ENCODE data around the gene NSF. TPM values are rescaled to one million over a fixed set of nuclear protein-coding genes. Genes with fewer than 3 reads are reported as not detected.
A peak's percentile ranks its signal among the peaks of the same experiment; 100 is the strongest.
"Not testable (repeated sequence)": the region's sequence is repeated elsewhere in the genome, so short reads cannot be mapped to it uniquely, and the experiment has no call there.

The NSF gene
- total RNA-seq, 1 donor from 2014 or later, result 41.8 TPM

DNA sequence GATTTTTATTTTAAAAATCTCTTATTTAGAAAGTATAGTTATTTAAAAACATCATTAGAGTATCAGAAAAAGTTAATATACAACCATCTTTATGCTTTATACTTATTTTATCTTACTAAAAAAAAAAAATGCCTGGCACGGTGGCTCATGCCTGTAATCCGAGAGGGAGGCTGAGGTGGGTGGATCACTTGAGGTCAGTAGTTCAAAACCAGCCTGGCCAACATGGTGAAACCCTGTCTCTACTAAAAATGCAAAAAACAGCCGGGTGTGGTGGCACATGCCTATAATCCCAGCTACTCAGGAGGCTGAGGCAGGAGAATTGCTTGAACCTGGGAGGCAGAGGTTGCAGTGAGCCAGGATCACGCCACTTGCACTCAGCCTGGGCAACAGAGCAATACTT lies 167.1 kb downstream of the NSF start:
- ATAC-seq, result not testable (repeated sequence)

DNA sequence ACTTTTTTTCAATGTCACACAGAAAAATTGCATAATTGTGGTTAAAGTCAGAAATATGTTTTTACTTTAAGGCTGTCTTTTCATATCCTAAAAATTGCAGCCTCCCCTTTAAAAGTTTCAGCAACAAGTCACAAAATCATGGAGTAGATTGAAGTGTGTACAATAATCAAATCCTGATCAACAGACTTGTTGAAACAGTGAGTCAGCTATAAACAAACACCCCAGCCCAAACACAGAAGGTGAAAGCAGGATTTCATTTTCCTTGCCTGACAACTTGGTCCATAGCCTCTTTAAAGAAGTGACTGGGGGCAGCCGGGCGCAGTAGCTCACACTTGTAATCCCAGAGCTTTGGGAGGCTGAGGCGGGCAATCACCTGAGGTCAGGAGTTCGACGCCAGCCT lies 168.1 kb downstream of the NSF start:
- peak; percentile 55 for ATAC-seq

DNA sequence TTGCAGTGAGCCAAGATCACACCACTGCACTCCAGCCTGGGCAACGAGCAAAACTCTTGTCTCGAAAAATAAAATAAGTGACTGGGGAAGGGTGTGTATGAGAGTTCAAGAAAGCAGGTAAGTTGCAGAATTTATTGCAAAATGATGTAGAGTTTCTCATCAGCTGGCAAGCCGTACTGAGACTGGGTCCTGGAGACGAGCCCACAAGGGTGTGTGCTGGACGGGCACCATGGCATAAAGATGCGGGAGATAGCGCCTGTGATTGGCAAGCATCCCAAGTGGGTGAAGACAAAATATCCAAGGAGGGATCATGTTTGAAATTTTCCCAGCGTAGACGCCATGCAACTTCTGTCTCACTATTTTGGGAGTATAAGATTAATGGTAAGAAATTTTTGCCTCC lies 168.7 kb downstream of the NSF start:
- no peak for ATAC-seq

DNA sequence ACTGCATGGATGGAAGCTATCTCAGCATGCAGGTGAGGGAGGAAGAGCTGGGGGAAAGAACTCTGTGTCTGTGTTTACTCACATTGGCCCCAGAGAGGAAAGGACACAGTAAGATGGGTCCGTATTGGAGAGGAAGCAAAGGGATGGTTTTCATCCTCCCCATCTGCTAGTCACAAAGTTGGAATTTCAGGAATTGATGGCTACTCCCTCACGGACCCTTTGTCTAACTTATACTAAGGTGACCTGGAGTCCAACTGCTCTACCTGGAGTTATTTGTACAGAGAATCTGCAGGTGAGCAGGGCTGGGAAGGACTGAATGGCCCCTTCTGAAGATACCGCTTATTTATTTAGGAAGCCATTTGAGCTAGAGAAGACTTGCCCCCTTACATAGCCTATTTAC lies 172.9 kb downstream of the NSF start:
- ATAC-seq, result no peak

DNA sequence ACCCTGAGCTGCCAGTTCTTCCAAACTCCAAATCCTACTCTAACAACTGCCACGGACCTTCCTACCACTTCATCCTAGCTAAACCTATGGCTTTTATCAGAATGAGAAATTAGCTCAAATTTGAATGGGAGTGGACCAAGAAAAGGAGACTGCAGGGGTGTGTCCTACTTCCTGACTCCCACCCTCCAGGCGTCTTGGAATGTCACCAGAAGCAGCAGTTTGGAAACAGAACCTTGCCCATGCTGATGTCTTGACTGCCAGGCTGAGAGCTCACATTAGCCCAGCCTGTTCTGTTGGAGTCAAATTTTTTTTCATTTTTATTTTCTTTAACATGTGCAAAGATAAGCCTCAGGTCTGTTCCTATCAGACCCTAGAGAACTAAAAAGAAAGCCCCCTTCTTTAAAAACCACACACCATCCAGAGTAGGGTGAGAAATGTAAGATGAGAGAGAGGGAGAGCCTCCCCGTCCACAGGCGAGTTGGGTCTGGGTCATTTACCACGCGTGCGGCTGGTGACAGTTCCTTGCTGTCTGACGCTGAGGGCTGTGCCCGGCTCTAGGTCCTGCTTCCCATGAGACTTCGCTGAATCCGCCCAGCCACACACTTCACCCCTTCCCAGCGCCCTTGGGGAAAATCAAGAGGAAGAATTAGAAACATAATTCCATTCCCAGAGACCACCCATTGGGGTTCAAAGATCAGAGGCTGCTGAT lies 173.7 kb downstream of the NSF start:
- no peak for ATAC-seq

DNA sequence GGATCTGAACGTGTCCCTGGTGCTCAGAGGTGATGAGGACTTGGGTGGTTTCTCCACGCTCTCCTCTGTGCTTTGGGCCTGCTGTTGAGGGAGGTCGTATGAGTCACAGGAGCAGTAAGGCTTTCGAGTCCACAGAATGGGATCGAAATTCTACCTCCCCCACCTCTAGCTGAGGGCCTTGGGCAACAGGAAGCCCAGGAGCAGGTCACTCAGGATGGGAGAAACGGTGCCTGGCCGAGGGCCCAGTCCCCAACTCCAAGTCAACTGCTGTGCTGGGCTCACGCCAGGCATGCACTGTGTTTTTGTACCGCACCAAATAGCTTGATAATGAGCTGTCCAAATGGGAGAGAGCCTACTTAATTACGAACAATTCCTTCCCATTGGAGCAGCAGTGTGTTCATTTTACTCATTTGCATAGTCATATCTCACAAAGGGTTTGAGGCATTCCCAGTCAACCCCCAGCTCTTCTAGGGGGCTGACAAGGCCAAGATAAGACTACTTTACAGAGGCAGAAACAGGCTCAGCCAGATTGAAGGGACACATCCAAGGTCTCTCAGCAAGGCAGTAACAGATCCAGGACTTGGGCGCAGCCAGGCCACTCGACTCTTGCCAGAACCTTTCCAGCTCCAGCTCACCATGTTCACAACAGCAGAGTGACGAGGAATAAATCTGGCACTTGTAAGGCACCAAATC lies 174.4 kb downstream of the NSF start:
- ATAC-seq, result peak; percentile 28

DNA sequence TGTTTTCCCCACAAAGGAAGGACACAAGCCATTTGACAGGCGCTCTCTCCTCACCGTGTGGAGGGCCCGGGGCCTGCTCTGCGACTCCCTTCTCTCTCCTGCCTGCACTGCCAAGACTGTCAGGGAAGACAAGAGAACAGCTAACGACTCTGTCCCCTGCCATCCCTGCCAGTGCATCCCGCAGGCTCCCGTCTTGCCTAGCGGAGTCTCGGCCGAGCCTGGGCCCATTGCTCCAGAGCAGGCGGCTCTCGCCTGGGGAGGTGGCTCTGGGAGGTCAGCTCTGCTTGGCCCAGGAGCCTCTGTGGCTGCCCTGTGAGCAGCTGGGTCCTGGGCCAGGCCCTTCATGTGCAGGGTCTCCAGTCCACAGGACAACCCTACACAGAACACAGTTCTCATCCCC lies 175.0 kb downstream of the NSF start:
- ATAC-seq, result no peak

DNA sequence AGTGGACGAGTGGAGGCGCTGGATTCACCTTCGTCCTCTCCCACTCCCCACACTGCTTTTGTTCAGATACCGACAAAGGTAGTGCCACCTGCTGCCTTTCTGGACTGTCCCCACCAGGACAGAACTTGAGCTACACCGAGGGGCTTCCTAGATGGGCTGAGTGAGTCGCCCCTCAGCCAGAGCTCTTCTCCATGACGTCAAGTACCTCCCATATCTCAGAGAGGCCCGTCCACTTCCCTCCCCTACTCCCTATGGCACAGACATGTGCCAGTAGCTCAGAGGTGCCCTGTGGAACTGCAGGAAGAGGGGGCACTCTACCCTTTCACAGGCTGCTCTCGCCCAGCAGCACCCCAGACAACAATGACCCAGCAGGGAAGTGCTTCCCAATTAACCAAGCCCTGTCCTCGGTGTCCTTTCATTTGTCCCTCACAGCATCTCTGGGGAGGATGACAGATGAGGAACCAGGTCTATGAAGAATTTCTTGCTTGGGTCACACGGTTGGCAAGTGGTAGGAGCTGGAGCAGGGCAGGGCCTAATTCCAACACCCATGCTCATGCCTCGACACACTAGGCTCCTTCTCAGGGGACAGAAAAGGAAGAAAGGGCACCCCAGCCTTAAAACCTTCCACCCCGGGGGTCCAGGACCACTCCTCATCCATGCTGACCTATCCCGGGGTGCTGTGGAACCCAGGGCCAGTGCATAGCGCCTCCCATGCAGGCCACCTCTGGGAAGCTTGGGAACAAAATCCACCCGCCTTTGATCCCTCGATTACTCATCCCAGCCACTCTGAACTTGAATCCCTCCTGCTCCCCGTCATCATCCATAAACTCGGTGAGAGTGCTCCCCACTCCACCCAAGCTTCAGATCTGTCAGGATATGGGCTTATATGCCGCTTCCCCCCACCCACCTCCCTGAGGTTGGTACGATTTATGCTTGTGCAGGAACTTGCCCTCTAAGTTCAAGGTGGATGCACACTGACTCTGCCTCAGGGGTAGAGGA lies 176.3 kb downstream of the NSF start:
- ATAC-seq, result no peak

DNA sequence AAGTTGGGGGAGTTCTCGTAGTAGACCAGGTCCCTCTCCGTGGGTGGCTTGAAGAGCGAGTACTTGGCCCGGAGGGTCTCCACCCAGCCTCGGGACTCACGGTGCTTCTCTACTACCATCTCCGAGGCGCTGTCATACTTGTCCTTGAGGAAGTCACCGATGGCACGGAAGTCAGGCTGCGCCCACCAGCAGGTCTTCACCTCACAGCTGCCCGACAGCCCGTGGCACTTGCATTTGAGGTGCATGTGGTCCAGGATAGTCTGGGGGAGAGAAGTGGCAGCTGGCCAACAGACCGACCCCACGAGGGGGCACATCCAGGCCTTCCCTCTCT lies 178.0 kb downstream of the NSF start:
- no peak for ATAC-seq

DNA sequence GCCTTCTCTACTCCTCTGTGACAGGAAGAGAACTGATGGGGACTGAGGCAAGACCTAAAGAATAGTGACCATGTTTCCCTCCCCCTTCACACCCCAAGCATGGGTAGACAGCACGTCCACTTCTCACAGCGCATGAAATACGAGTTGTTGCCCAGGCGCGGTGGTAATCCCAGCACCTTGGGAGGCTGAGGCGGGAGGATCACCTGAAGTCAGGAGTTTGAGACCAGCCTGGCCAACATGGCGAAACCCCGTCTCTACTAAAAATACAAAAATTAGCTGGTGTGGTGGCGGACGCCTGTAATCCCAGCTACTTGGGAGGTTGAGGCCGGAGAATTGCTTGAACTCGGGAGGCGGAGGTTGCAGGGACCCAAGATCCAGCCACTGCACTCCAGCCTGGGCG lies 178.4 kb downstream of the NSF start:
- not testable (repeated sequence) for ATAC-seq

DNA sequence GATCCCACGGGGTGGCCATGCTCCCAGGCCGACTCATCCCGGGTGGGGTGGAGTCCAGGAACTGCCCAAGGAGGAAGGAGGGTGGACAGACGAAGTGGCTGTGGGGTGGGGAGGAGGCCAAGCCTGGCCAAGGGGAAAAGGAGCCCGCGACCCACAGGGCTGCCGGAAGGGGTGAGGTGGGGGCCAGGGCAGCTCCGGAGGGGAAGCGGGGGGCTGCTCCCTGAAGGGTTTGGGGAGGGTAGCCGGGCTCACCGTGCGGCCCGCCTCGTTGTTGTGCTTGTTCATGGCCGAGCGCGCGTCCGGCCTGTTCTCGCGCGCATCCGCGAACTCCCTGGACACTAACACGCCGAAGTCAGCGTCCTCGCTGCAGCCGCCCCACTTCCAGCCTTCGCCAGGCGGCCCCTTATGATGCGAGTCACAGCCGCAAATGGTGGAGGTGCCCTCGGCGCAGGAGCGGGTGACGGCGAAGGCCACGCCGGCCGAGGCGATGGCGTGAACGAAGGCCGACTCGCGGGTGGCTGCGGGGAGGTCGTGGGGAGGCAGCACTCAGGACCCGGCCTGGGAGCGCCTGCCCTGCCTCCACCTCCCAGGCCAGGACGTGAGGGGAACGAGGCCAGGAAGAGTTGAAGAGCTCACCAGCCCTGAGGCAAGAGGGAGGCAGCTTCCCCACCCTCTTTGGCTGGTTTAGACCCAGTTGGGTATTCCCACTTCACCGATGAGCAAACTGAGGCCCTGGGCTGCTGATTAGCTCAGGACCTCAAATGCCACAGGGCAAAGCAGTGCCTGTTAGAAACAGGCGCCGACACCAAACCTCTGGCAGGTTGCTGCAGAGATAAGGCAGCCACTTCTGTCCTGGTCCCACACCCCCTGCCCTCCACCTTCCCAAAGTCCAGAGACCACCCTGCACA lies 179.3 kb downstream of the NSF start:
- ATAC-seq, result no peak

DNA sequence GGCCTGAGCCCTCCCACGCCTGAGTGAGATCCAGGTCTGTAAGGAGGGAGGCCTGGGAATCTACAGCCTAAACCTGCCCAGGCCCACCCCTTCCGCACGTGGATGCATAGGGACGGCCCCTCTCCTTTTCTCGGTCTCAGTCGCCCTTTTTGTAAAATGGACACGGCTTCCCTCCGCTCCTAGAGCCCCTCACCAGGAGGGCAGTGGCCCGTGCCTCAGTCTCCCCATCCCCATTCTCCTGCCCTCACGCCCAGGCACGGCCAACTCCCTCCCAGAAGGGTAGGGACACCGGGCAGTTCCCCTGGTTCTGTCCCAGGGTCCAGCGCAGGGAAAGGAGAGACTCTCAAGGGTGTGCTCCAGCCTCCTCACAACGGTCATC lies 180.0 kb downstream of the NSF start:
- ATAC-seq, result peak; percentile 2

DNA sequence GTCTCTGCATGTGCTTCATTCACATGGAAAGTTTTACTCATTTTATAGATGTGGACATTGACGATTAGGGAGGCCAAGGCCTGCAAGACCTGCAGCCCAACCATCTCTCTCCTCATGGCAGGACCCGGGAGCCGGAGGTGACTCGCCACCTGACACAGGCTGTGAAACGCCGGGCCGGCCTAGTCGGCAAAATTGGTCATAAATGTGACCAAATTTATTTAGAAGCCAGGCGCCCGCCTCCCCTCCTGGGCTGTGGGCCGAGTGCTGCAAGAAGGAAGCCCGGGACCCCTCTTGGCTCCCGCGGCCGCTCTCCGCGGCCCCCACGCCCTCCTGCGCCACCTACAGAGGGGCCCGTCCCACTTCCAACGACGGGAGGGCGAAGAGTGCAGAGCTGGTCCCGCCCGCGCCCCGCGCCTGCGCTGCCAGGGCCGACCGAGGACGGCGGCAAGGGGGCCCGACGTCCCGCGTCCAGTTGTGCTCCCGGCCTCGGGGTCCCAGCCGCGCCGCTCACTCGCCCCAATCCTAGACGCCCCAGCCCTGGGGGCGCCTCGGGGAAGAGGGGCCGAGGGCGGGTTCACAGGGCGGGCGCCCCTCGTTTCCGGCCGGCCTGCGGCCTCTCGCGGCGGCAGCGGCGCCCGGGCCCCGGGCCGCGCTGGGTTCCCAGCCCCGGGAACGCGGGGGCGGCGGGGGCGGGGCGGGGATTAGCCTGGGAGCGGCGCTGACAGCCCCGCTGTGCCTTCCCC lies 180.5 kb downstream of the NSF start:
- peak; percentile 41 for ATAC-seq

DNA sequence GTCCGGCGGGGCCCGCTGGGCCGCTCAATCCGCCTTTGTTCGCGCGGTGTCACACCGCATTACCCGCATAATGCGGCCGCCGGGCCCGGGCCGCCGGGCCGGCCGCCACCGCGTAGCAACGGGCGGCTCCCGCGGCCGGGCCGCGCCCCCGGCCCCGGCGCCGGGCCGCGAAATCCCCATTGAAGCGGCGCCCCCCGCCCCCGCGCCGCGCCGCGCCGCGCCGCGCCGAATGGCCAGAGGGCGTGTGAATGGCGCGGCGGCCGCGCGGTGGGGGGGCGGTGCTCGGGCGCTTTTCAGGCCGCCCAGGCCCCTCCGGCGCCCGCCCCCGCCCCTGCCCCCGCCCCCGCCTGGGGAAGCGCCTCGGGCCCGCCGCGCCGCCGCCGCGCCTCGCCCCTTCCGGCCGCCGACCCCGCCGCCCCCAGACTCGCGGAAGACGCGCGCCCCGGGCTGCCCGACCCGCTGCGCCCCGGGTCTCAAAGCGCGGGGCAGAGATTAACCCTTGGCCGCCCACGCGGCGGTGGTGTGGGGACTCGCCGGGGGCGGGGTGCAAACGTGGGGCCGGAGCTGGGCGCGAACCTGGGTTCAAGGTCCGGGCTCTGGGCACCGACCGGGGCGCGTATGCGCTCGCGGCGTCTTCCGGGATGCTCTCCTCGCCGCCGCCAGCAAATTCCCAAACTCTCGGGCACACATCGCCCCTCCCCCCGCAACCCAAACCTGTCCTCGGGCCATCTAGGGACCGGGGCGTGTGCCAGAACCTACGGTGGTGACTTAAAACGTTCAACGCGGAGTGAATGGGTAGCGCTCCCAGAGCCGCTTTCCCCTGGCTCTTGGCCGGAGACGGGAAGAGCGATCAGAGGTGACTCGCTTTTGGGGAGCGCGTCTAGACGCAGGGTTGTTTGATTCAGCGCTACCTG lies 181.3 kb downstream of the NSF start:
- peak; percentile 31 for ATAC-seq

DNA sequence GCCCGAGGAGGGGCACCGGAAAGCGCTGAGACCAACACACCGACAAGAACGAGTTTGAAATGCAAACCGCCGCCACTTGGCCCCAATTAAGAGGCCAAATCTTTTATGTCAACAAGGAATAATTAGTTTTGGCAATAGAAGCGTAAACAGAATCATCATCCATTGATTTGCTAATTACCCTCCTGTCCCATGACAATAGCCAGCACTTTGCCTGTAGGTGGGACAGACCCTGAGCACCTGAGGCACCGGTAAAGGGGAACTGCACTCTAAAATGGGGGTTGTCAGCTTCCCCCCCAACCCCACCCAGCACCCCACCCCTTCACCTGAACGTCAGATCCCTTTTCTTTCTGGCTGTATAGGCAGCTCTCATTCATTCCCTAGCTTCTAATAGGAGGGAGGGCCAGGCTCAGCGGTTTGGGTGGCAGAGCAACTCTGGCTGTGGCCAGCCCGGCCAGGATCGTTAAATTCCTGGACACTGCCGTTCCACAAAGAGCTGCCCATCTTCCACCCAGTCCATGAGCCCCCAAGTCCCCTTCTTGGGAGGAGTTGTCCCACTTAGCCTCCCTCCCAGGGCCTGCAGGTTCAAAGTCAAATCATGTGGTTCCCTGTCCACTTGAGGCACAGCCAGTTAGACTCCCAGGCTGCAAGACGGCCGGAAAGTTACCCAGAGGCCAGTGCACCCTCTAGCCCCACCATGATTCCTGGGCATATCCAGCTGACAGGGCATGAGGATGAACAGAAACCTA lies 182.2 kb downstream of the NSF start:
- no peak for ATAC-seq

DNA sequence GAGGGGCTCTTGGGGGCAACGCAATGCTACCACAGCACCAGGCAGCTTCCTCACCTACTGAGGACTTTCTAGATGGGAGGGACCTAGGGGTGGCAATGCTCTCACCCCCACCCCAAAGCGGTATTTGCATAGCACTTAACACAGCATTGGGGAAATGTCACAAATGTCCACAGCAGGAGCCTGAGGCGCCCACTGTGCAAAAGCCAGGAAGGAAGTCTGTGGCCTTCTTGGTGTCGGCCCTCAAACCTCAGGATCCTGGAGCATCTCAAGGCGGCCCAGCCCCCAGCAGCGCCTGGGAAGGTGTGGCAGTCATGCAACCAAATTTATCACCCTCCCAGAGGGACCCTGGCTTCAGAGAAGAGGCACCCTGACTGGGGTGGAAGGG lies 182.7 kb downstream of the NSF start:
- ATAC-seq, result no peak

DNA sequence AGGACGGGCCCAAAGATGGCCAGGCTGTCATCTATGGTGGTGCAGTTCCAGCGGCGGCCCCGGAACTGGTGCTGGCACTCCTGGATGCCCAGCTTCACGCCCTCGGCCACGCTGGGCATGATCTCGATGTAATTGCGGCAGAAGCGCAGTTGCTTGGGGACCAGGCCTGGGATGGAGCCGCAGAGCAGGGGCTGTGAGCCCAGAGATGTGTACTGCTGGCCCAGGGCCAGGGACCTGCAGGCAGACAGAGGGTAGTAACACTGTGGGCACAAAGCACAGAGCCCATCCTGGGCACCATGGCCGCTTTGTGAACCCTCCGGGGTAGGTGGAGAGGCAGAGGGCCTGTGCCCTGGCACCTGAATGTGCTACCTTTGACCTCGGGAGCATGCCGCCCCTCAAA lies 183.2 kb downstream of the NSF start:
- no peak for ATAC-seq

DNA sequence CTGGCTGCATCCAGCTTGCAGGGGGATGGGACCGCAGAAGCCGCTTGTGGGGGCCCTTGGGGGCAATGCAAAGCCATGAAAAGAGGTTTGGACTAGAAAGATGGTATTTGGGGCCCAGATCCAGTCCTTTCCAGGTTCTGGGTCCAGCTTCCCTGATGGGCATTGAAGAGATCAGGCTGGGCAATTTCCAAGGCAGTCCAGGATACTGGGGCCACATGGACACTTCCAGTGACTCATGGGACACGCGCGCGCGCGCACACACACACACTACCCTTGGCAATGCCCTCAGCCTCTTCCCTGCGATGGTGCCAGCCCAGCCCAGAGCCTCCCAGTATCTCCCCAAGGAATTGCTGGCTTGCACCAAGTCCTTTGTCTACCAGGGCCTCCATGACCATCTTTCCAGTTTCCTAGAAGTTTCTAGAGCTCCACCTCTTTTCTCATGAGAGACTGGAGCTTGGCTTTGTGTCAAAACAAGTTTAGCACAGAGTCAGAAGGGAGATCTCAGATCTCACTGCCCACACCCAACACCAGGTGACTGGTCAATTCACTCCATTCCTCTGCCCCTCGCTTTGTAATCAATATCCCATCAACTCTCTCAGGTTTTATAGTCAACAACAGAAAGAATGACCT lies 183.8 kb downstream of the NSF start:
- no peak for ATAC-seq

DNA sequence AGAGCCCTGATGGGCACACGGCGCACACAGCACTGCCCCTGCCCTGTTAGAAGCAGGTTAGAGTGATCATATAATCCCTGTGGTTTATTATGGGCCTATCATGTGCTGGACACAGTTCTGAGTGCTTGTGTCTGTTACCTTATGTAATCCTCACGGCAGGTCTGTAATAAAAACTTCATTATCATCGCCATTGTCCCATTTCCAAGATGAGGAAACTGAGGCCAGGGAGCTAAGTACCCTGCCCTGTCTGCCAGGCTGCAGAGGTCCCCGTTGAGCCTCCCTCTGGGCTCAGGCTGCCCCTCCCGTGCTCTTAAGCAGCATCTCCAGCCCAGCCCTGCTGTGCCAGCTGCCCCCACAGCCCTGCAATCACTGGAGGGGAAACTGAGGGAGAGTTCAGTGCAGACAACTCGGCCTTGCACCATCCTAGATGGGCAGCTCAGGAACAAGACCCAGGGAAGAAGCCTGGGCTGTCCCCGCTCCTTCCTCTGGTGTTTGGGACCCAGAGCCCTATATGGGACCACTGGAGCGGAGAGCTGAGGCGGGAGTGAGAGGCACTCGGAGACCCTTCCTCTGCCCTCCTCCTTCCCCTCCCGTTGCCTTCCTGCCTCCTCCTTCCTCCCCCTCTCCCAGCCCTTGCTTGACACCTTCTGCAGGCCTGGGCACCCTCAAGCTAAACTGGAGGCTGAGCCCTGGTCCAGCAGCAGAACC lies 186.0 kb downstream of the NSF start:
- no peak for ATAC-seq
